ENCODE data around the gene GSPT1. TPM values are rescaled to one million over a fixed set of nuclear protein-coding genes. Genes with fewer than 3 reads are reported as not detected.
A peak's percentile ranks its signal among the peaks of the same experiment; 100 is the strongest.

The GSPT1 gene
- polyA plus RNA-seq, 2 of the 4 experiments (the other 2 are of a cell fraction), result 163 to 215 TPM

DNA sequence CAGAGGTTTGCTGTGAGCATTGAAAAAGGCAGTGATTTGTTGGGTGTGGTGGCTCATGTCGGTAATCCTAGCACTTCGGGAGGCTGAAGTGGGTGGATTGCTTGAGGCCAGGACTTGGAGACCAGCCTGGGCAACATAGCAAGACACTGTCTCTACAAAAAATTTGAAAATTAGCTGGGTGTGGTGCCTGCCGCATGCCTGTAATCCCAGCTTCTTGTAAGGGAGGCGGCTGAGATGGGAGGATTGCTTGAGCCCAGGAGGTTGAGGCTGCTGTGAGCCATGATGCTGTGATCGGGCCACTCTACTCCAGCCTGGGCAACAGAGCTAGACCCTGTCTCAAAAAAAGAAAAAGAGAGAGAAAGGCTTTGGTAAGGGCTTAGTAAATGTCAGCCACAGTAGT, 33.1 kb upstream of the GSPT1 start:
- H3K4me1 ChIP-seq, result no peaks in the 10 kb centered on the region
- H3K4me2 ChIP-seq, result no peak overlapping the region
- no peak overlapping the region for H3K27ac ChIP-seq
- no peak for TF ChIP-seq ZNF302 (CRISPR knock-in tag; IDR thresholded peaks at IDR 0.05)
- TF ChIP-seq, protein P1, sequence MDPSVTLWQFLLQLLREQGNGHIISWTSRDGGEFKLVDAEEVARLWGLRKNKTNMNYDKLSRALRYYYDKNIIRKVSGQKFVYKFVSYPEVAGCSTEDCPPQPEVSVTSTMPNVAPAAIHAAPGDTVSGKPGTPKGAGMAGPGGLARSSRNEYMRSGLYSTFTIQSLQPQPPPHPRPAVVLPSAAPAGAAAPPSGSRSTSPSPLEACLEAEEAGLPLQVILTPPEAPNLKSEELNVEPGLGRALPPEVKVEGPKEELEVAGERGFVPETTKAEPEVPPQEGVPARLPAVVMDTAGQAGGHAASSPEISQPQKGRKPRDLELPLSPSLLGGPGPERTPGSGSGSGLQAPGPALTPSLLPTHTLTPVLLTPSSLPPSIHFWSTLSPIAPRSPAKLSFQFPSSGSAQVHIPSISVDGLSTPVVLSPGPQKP (IDR thresholded peaks at IDR 0.05; ENCODE audit: low read depth, low read length), result no peak
- no peak for TF ChIP-seq MAZ (IDR thresholded peaks at IDR 0.05; ENCODE audit: borderline replicate concordance, low read depth, low read length)
- TF ChIP-seq GATA3 (IDR thresholded peaks at IDR 0.05; ENCODE audit: borderline replicate concordance), result no peak
- TF ChIP-seq, protein P2, sequence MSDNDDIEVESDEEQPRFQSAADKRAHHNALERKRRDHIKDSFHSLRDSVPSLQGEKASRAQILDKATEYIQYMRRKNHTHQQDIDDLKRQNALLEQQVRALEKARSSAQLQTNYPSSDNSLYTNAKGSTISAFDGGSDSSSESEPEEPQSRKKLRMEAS (IDR thresholded peaks at IDR 0.05), result no peak
- TF ChIP-seq ZC3H11A (IDR thresholded peaks at IDR 0.05), result no peak
- no peak for TF ChIP-seq CHD2 (IDR thresholded peaks at IDR 0.05; ENCODE audit: low read length, partially characterized antibody)
- no peak for TF ChIP-seq FOSB (CRISPR knock-in tag; IDR thresholded peaks at IDR 0.05)
- TF ChIP-seq MYC (IDR thresholded peaks at IDR 0.05; ENCODE audit: borderline replicate concordance, low read length), result no peak
- no peak for TF ChIP-seq NFE2L2 (conservative IDR thresholded peaks at IDR 0.05; ENCODE audit: low read length)
- no peak for TF ChIP-seq CBX2 (IDR thresholded peaks at IDR 0.05; ENCODE audit: borderline replicate concordance, low read depth)
- TF ChIP-seq, protein P3, sequence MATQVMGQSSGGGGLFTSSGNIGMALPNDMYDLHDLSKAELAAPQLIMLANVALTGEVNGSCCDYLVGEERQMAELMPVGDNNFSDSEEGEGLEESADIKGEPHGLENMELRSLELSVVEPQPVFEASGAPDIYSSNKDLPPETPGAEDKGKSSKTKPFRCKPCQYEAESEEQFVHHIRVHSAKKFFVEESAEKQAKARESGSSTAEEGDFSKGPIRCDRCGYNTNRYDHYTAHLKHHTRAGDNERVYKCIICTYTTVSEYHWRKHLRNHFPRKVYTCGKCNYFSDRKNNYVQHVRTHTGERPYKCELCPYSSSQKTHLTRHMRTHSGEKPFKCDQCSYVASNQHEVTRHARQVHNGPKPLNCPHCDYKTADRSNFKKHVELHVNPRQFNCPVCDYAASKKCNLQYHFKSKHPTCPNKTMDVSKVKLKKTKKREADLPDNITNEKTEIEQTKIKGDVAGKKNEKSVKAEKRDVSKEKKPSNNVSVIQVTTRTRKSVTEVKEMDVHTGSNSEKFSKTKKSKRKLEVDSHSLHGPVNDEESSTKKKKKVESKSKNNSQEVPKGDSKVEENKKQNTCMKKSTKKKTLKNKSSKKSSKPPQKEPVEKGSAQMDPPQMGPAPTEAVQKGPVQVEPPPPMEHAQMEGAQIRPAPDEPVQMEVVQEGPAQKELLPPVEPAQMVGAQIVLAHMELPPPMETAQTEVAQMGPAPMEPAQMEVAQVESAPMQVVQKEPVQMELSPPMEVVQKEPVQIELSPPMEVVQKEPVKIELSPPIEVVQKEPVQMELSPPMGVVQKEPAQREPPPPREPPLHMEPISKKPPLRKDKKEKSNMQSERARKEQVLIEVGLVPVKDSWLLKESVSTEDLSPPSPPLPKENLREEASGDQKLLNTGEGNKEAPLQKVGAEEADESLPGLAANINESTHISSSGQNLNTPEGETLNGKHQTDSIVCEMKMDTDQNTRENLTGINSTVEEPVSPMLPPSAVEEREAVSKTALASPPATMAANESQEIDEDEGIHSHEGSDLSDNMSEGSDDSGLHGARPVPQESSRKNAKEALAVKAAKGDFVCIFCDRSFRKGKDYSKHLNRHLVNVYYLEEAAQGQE (IDR thresholded peaks at IDR 0.05), result no peak
- TF ChIP-seq, protein P4, sequence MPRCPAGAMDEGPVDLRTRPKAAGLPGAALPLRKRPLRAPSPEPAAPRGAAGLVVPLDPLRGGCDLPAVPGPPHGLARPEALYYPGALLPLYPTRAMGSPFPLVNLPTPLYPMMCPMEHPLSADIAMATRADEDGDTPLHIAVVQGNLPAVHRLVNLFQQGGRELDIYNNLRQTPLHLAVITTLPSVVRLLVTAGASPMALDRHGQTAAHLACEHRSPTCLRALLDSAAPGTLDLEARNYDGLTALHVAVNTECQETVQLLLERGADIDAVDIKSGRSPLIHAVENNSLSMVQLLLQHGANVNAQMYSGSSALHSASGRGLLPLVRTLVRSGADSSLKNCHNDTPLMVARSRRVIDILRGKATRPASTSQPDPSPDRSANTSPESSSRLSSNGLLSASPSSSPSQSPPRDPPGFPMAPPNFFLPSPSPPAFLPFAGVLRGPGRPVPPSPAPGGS (IDR thresholded peaks at IDR 0.05), result no peak
- TF ChIP-seq, protein P5, sequence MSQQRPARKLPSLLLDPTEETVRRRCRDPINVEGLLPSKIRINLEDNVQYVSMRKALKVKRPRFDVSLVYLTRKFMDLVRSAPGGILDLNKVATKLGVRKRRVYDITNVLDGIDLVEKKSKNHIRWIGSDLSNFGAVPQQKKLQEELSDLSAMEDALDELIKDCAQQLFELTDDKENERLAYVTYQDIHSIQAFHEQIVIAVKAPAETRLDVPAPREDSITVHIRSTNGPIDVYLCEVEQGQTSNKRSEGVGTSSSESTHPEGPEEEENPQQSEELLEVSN (IDR thresholded peaks at IDR 0.05; ENCODE audit: borderline replicate concordance, low read depth), result no peak
- no peak for TF ChIP-seq HEYL (CRISPR knock-in tag; IDR thresholded peaks at IDR 0.05)
- TF ChIP-seq ESRRA (IDR thresholded peaks at IDR 0.05; ENCODE audit: borderline replicate concordance, low read length), result no peak
- TF ChIP-seq EHMT2 (IDR thresholded peaks at IDR 0.05; ENCODE audit: low read depth), result no peak
- no peak for TF ChIP-seq JUN (IDR thresholded peaks at IDR 0.05)
- no peak for TF ChIP-seq RNF2 (IDR thresholded peaks at IDR 0.05; ENCODE audit: borderline replicate concordance, low read depth)
- ATAC-seq (peak in 1 of 2 experiments; percentile 15; a peak in 2 of 6 replicates), FAIRE-seq (no peak), DNase-seq (ENCODE audit: low read depth in 1 of 2, low spot score in 1 of 2) (no peak)
- H3K4me3 ChIP-seq, result no peak overlapping the region
- no peaks in the 10 kb centered on the region for H3K9me3 ChIP-seq
- 48% methylated on average over 5 of the region's 5 CpGs for WGBS (ENCODE audit: missing lambda C conversion rate)
- ChIA-PET CTCF (interaction anchor here (0.6 to 2.4 kb wide), 12 partner anchors 9 to 119 kb away, joined by 3 to 27 read pairs (median 3); partner anchors contain the start of genes SNX29 and TNFRSF17), POLR2A (interaction anchor here (1.6 kb wide), 1 partner anchor 28 kb away, joined by 4 read pairs; the partner anchor contains the start of gene SNX29)

DNA sequence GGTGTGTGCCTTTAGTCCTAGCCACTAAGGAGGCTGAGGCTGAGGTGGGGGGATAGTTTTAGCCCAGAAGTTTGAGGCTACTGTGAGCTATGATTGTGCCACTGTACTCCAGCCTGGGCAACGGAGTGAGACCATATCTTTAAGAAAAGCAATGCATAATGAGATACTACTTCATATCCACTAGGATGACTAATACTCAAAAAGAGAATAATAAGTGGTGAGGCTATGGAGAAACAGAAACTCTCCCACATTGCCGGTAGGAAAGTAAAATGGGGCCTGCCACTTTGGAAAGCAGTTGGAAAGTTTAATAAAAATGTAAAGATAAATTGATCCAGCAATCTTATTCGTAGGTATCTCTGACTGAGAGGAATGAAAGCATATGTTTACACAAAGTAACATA, 30.7 kb upstream of the GSPT1 start:
- Histone ChIP-seq H3K27ac (no peak overlapping the region), H3K4me2 (no peak overlapping the region), H3K4me3 (no peak overlapping the region), H3K9me3 (no peaks in the 10 kb centered on the region), H3K4me1 (no peaks in the 10 kb centered on the region)
- WGBS (ENCODE audit: missing lambda C conversion rate), result 54% methylated on average over 3 of the region's 3 CpGs
- POLR2A ChIA-PET, result no interaction called here
- ATAC-seq, result no peak
- no peak for DNase-seq (ENCODE audit: low read depth in 1 of 2, low spot score in 1 of 2)
- FAIRE-seq, result no peak
- CTCF ChIA-PET, result interaction anchor here (1.2 to 2.1 kb wide), 2 partner anchors 12 to 121 kb away, joined by 3 to 10 read pairs; no protein-coding TSS in a partner anchor
- TF ChIP-seq HOXB13 (CRISPR knock-in tag; IDR thresholded peaks at IDR 0.05; ENCODE audit: low read depth) (no peak), KDM5A (IDR thresholded peaks at IDR 0.05) (no peak), ZNF302 (CRISPR knock-in tag; IDR thresholded peaks at IDR 0.05) (no peak), KDM1A (IDR thresholded peaks at IDR 0.05; ENCODE audit: low read depth) (no peak), RARB (CRISPR knock-in tag; IDR thresholded peaks at IDR 0.05) (no peak), RAD21 (conservative IDR thresholded peaks at IDR 0.05 in 1 of 2, IDR thresholded peaks at IDR 0.05 in 1 of 2) (no peak), HOXA7 (CRISPR knock-in tag; IDR thresholded peaks at IDR 0.05) (no peak), JUNB (IDR thresholded peaks at IDR 0.05) (no peak), POLR2A (IDR thresholded peaks at IDR 0.05; ENCODE audit: low read length) (no peak), CBX8 (IDR thresholded peaks at IDR 0.05) (no peak), GATA3 (IDR thresholded peaks at IDR 0.05; ENCODE audit: borderline replicate concordance) (no peak), ZC3H11A (IDR thresholded peaks at IDR 0.05) (no peak)
- TF ChIP-seq, protein P3 (IDR thresholded peaks at IDR 0.05), result no peak
